Activated B cell treated with CpG ODN at 0.5 μM for 24 hours (primary cell): ENCODE data around the gene CLEC2B. TPM values are rescaled to one million over a fixed set of nuclear protein-coding genes. Genes with fewer than 3 reads are reported as not detected.

Source experiments
- ATAC-seq: fragments of 200-7000 bp; cut with Tn5 transposase; one replicate; pipeline ENCODE4 v1.10.0; 2021; ENCODE audit warnings: low read depth, mild to moderate bottlenecking, moderate library complexity
- CTCF ChIA-PET: fragments of 350-600 bp; sonication (Branson Sonifier 250); formaldehyde crosslinking; loops from one replicate; lab custom pipeline; 2021; ENCODE audit warnings: antibody characterized with exemption; lab: Charles Lee
- POLR2A ChIA-PET: fragments of 350-600 bp; sonication (Branson Sonifier 250); formaldehyde crosslinking; loops from one replicate; lab custom pipeline; 2021; ENCODE audit warnings: antibody characterized with exemption; lab: Charles Lee
- DNase-seq: peaks from one replicate; pipeline ENCODE4 v3.0.0; 2022
- H3K27ac Mint-ChIP-seq: one replicate; pipeline ENCODE4 v1.8.0; 2020; ENCODE audit warnings: mixed read lengths
- H3K27me3 Mint-ChIP-seq: one replicate; pipeline ENCODE4 v1.8.0; 2021; ENCODE audit warnings: mixed read lengths
- H3K36me3 Mint-ChIP-seq: one replicate; pipeline ENCODE4 v1.8.0; 2021; ENCODE audit warnings: low read depth, mixed read lengths
- H3K4me1 Mint-ChIP-seq: one replicate; pipeline ENCODE4 v1.8.0; 2021; ENCODE audit warnings: mixed read lengths
- H3K4me3 Mint-ChIP-seq: one replicate; pipeline ENCODE4 v1.8.0; 2020; ENCODE audit warnings: mild to moderate bottlenecking, mixed read lengths
- H3K9me3 Mint-ChIP-seq: one replicate; pipeline ENCODE4 v1.8.0; 2020; ENCODE audit warnings: mixed read lengths
- intact Hi-C: fragments of 100-400 bp; cut with micrococcal nuclease; formaldehyde crosslinking; loops from one replicate; pipeline ENCODE4 v1.15.1; 2024
- total RNA-seq: library from RNA; stranded (reverse); gene quantifications from 2 replicates; pipeline ENCODE4 v1.2.3, GENCODE V29; 2022
- TF ChIP-seq, protein P1 (sequence below): fragments of 200-600 bp; IDR thresholded peaks from one replicate; pipeline ENCODE4 v1.8.0; 2022; ENCODE audit warnings: antibody characterized with exemption, mild to moderate bottlenecking

The CLEC2B gene
- total RNA-seq, 1 donor from 2014 or later, result 19.1 TPM

DNA sequence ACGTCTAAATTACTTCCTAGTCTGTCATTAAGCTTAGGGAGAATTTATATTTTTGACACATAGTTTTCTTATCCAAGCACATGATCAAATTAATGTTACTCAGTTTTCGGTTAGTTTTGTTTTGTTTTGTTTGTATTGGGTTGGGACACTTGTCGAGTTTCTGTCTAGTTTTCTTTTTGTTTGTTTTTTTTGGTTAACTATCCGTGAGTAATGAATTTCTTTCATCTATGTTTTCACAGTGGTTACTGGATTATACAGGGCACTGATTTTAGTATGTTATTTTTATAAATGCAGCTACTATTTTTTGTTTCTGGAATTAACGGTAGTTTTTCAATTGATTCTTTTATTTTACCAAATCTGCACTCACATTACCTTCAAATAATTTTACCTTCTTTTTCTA, 39.2 kb downstream of the CLEC2B start:
- Mint-ChIP-seq H3K4me3 (no peak overlapping the region), H3K9me3 (peaks cover 3% of the 10 kb centered on the region)

DNA sequence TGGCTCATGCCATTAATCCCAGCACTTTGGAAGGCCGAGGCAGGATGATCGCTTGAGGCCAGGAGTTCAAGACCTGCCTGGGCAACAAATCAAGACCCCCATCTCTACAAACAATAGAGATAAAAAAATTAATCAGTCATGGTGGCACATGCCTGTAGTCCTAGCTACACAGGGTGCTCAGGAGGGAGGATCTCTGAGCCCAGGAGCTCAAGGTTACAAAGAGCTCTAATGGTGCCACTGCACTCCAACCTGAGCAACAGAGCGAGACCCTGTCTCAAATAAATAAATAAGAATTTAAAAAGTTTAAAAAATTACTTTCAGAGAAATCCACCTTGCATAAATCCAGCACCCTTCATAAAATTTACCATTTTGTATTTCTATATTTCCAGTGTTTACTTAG, 39.7 kb downstream of the CLEC2B start:
- H3K36me3 Mint-ChIP-seq, result no peaks in the 10 kb centered on the region
- peaks cover 10% of the 10 kb centered on the region for H3K27me3 Mint-ChIP-seq
- no peak for DNase-seq
- H3K9me3 Mint-ChIP-seq, result peaks cover 3% of the 10 kb centered on the region
- no peaks in the 10 kb centered on the region for H3K4me1 Mint-ChIP-seq
- H3K27ac Mint-ChIP-seq, result no peak overlapping the region
- ChIA-PET POLR2A (no interaction called here), CTCF (no interaction called here)
- intact Hi-C loops, result no loop called here
- no peak overlapping the region for H3K4me3 Mint-ChIP-seq
- TF ChIP-seq, protein P1, sequence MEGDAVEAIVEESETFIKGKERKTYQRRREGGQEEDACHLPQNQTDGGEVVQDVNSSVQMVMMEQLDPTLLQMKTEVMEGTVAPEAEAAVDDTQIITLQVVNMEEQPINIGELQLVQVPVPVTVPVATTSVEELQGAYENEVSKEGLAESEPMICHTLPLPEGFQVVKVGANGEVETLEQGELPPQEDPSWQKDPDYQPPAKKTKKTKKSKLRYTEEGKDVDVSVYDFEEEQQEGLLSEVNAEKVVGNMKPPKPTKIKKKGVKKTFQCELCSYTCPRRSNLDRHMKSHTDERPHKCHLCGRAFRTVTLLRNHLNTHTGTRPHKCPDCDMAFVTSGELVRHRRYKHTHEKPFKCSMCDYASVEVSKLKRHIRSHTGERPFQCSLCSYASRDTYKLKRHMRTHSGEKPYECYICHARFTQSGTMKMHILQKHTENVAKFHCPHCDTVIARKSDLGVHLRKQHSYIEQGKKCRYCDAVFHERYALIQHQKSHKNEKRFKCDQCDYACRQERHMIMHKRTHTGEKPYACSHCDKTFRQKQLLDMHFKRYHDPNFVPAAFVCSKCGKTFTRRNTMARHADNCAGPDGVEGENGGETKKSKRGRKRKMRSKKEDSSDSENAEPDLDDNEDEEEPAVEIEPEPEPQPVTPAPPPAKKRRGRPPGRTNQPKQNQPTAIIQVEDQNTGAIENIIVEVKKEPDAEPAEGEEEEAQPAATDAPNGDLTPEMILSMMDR, result no peak
- no peak for ATAC-seq

More for the DNA sequence above, 39.2 kb downstream of the CLEC2B start:
- TF ChIP-seq, protein P1, result no peak
- POLR2A ChIA-PET, result no interaction called here
- DNase-seq (no peak), ATAC-seq (no peak)
- intact Hi-C loops, result no loop called here
- no peaks in the 10 kb centered on the region for H3K36me3 Mint-ChIP-seq
- no peaks in the 10 kb centered on the region for H3K4me1 Mint-ChIP-seq
- peaks cover 7% of the 10 kb centered on the region for H3K27me3 Mint-ChIP-seq
- CTCF ChIA-PET, result interaction anchor here (0.5 kb wide), 1 partner anchor 22 kb away, joined by 3 read pairs; no protein-coding TSS in a partner anchor
- H3K27ac Mint-ChIP-seq, result no peak overlapping the region

DNA sequence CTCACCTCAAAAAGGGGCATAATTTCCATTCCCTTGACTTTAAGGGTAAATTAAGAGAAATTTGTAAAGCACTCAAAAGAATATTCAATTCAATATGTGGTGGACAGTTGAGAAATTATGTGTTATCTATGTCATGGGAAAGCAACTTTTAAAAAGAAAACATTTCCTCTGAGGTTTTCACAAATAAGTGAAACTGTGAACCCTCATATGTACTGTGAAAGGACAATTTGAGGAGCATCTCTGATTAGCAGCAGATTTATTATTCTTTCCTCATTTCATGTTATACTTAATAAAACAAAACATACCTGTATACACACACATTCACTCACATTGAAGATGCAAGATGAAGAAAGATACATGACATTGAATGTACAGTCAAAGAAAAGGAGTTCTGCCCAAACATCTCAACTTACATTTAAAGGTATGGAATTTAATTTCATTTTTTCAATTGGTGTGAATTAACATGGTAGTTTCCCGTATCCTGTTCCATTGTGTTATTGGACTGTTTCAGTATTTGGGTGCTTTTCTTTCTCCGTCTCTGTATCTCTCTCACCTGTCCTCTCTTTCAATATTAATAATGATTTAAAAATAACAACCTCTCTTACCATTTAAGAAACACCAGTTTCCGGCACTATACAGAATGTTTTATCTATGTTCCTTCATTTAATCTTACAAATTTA, 41.8 kb downstream of the CLEC2B start, which contains the start of gene KLRF1:
TSS of gene KLRF1 (plus strand) at position 273 of the 680 bp plus-strand sequence. CDS start at position 337, 64 bp downstream.
- Mint-ChIP-seq H3K4me1 (no peaks in the 10 kb centered on the region), H3K27me3 (peaks cover 17% of the 10 kb centered on the region), H3K4me3 (no peak within 1 kb of the TSS), H3K36me3 (no peaks in the 10 kb centered on the region), H3K9me3 (peaks cover 3% of the 10 kb centered on the region), H3K27ac (no peak within 1 kb of the TSS)
- intact Hi-C loops, result no loop called here
- CTCF ChIA-PET, result no interaction called here
- DNase-seq, result no peak
- no peak for ATAC-seq
- TF ChIP-seq, protein P1, result no peak
- POLR2A ChIA-PET, result no interaction called here

DNA sequence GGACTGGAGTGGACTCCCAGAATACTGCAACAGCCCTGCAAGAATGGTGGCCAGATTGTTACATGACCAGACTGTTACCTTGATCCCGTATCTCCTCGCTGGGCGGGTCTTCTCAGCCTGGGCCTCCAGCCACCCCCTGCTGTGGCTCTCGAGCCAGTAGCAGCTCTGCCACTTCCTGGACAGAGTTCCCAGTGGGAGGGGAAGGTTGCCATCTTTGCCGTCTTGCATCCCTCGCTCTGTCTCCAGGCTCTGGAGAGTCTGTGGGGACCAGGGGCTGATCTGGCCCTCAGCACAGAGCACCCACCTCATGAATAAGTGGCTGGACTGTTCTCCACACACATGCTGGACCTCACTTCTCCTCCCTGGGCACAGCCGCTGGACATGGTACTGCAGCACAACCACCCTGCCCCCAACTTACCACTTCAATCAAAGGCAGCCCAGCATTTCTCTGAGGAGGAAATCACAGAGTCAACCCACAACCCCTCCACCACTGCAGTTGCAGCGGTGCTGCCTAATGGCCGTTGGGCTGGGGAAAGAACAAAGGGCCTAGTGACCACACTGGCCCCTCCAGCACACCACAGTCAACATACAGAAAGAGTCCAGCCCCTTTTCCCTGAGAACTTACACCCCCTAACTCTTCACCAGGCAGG, 48.7 kb downstream of the CLEC2B start:
- no peak overlapping the region for H3K27ac Mint-ChIP-seq
- no peak overlapping the region for H3K4me3 Mint-ChIP-seq
- POLR2A ChIA-PET, result no interaction called here
- H3K27me3 Mint-ChIP-seq, result peaks cover 38% of the 10 kb centered on the region
- intact Hi-C loops, result no loop called here
- no peaks in the 10 kb centered on the region for H3K36me3 Mint-ChIP-seq
- TF ChIP-seq, protein P1, result no peak
- DNase-seq (no peak), ATAC-seq (no peak)
- CTCF ChIA-PET, result no interaction called here
- H3K9me3 Mint-ChIP-seq, result no peaks in the 10 kb centered on the region
- H3K4me1 Mint-ChIP-seq, result no peaks in the 10 kb centered on the region
